A549 (cell line): Measurements from ENCODE around the gene ITPKC. TPM values are rescaled to one million over a fixed set of nuclear protein-coding genes. Genes with fewer than 3 reads are reported as not detected.

ENCODE experiments used
- ATAC-seq, 2 experiments: fragments of 200-7000 bp in 1 of 2; fragments of >200 bp in 1 of 2; cut with Nextera tagmentation in 1 of 2; cut with Tn5 transposase in 1 of 2; 3 replicates each; pipeline versions ENCODE4 v1.8.0 to v1.9.1; 2018 to 2020; ENCODE audit warnings: mild to moderate bottlenecking in 1 of 2, moderate library complexity in 1 of 2
- CTCF ChIA-PET: fragments of 300-600 bp; sonication (Branson Sonifier 250); formaldehyde crosslinking; extraction: SDS; loops from one replicate; lab custom pipeline; 2021; ENCODE audit warnings: antibody characterized with exemption, inconsistent platforms; lab: Yijun Ruan, JAX
- POLR2A ChIA-PET: fragments of 350-600 bp; formaldehyde crosslinking; extraction: SDS; loops from one replicate; lab custom pipeline; 2021; ENCODE audit warnings: antibody characterized with exemption, inconsistent platforms; lab: Yijun Ruan, JAX
- DNase-seq, 2 experiments: peaks; one replicate each; pipeline versions ENCODE4 v3.0.0 to v3.0.0-alpha.2; 2011 to 2016; ENCODE audit warnings: low read depth in 1 of 2, low spot score in 1 of 2
- FAIRE-seq: peaks from 2 replicates; lab custom pipeline; 2011; peaks lifted over from hg19 to GRCh38; lab: Jason Lieb, UNC
- H3K27ac ChIP-seq, 2 experiments: fragments of >200 bp; sonication (Bioruptor Twin); formaldehyde crosslinking; 3 replicates each; pipeline ENCODE4 v1.5.1; 2016 to 2017
- H3K4me1 ChIP-seq: fragments of >200 bp; sonication (Bioruptor Twin); formaldehyde crosslinking; 3 replicates; pipeline ENCODE4 v1.6.1; 2016
- H3K4me2 ChIP-seq: fragments of >200 bp; sonication (Bioruptor Twin); formaldehyde crosslinking; 3 replicates; pipeline ENCODE4 v1.6.1; 2016
- H3K4me3 ChIP-seq: fragments of >200 bp; sonication (Bioruptor Twin); formaldehyde crosslinking; 3 replicates; pipeline ENCODE4 v1.5.1; 2016
- H3K9me3 ChIP-seq: fragments of >200 bp; sonication (Bioruptor Twin); formaldehyde crosslinking; 3 replicates; pipeline ENCODE4 v1.6.1; 2016
- BCL3 ChIP-seq: fragments of >200 bp; sonication (Bioruptor Twin); formaldehyde crosslinking; IDR thresholded peaks from 3 replicates; pipeline ENCODE4 v1.6.1; 2016
- CBX2 ChIP-seq: fragments of 200-600 bp; sonication (generic); IDR thresholded peaks from 2 replicates; pipeline ENCODE4 v1.6.1; 2016; ENCODE audit warnings: low read depth, mild to moderate bottlenecking, borderline replicate concordance
- CBX8 ChIP-seq: fragments of 200-600 bp; sonication (generic); IDR thresholded peaks from 2 replicates; pipeline ENCODE4 v1.6.1; 2016
- CHD2 ChIP-seq: fragments of 150-350 bp; IDR thresholded peaks from 2 replicates; pipeline ENCODE4 v1.6.1; 2014; ENCODE audit warnings: low read length; ENCODE audit not compliant: partially characterized antibody
- E2F6 ChIP-seq: IDR thresholded peaks from 2 replicates; pipeline ENCODE4 v1.6.1; 2012; ENCODE audit warnings: low read depth, borderline replicate concordance
- EHF ChIP-seq: fragments of 250-450 bp; sonication (Bioruptor Pico); IDR thresholded peaks from 2 replicates; pipeline ENCODE4 v1.5.0; 2020; ENCODE audit warnings: mild to moderate bottlenecking
- EHMT2 ChIP-seq: fragments of 200-600 bp; sonication (generic); IDR thresholded peaks from 2 replicates; pipeline ENCODE4 v1.6.1; 2016; ENCODE audit warnings: antibody characterized with exemption, low read depth, mild to moderate bottlenecking, moderate library complexity
- EP300 ChIP-seq, 2 experiments: fragments of >200 bp; sonication (Bioruptor Twin); formaldehyde crosslinking; IDR thresholded peaks; 2 replicates in 1 of 2; 3 replicates in 1 of 2; pipeline ENCODE4 v1.6.1; 2016 to 2017
- ESRRA ChIP-seq: fragments of 150-350 bp; IDR thresholded peaks from 2 replicates; pipeline ENCODE4 v1.6.1; 2014; ENCODE audit warnings: mild to moderate bottlenecking, low read length, borderline replicate concordance
- FOSL2 ChIP-seq, 2 experiments: fragments of 450-650 bp in 1 of 2; fragments of >200 bp in 1 of 2; sonication (Bioruptor Twin) in 1 of 2; formaldehyde crosslinking; IDR thresholded peaks; 2 replicates each; pipeline versions ENCODE4 v1.5.0 to v1.6.1; 2016 to 2020; ENCODE audit warnings: mild to moderate bottlenecking in 1 of 2, moderate library complexity in 1 of 2
- GATA3 ChIP-seq: IDR thresholded peaks from 2 replicates; pipeline ENCODE4 v1.6.1; 2012; ENCODE audit warnings: borderline replicate concordance
- HDAC2 ChIP-seq: fragments of 200-600 bp; sonication (generic); IDR thresholded peaks from 2 replicates; pipeline ENCODE4 v1.6.1; 2016
- HEYL ChIP-seq: fragments of 250-450 bp; sonication (Bioruptor Pico); IDR thresholded peaks from 2 replicates; pipeline ENCODE4 v1.8.0; 2021; ENCODE audit warnings: mild to moderate bottlenecking, moderate library complexity
- HMGXB4 ChIP-seq: fragments of 250-450 bp; sonication (Bioruptor Pico); IDR thresholded peaks from 2 replicates; pipeline ENCODE4 v1.5.0; 2021; ENCODE audit warnings: mild to moderate bottlenecking, moderate library complexity, borderline replicate concordance
- HOXA7 ChIP-seq: fragments of 250-450 bp; sonication (Bioruptor Pico); IDR thresholded peaks from 2 replicates; pipeline ENCODE4 v1.5.0; 2020; ENCODE audit warnings: mild to moderate bottlenecking, moderate library complexity
- JUN ChIP-seq, 2 experiments: fragments of >200 bp; sonication (Bioruptor Twin); formaldehyde crosslinking; IDR thresholded peaks; 2 replicates in 1 of 2; 3 replicates in 1 of 2; pipeline ENCODE4 v1.6.1; 2016 to 2017
- JUNB ChIP-seq: fragments of >200 bp; sonication (Bioruptor Twin); formaldehyde crosslinking; IDR thresholded peaks from 2 replicates; pipeline ENCODE4 v1.6.1; 2016
- KDM1A ChIP-seq: fragments of 200-600 bp; sonication (generic); IDR thresholded peaks from 2 replicates; pipeline ENCODE4 v1.6.1; 2016; ENCODE audit warnings: low read depth, mild to moderate bottlenecking
- KDM5A ChIP-seq: fragments of 200-600 bp; sonication (generic); IDR thresholded peaks from 2 replicates; pipeline ENCODE4 v1.6.1; 2016; ENCODE audit warnings: antibody characterized with exemption, mild to moderate bottlenecking
- MAX ChIP-seq: IDR thresholded peaks from 2 replicates; pipeline ENCODE4 v1.6.1; 2012
- NFE2L2 ChIP-seq: fragments of 150-350 bp; conservative IDR thresholded peaks from 2 replicates; pipeline ENCODE4 v1.6.1; 2014; ENCODE audit warnings: low read length
- NPAS2 ChIP-seq: fragments of 250-450 bp; sonication (Bioruptor Pico); IDR thresholded peaks from 2 replicates; pipeline ENCODE4 v1.8.0; 2022; ENCODE audit warnings: mild to moderate bottlenecking, moderate library complexity, borderline replicate concordance
- NR3C1 ChIP-seq: fragments of >200 bp; sonication (Bioruptor Twin); formaldehyde crosslinking; IDR thresholded peaks from 3 replicates; pipeline ENCODE4 v1.6.1; 2017
- PHF8 ChIP-seq: fragments of 200-600 bp; sonication (generic); IDR thresholded peaks from 2 replicates; pipeline ENCODE4 v1.6.1; 2016; ENCODE audit warnings: low read depth, mild to moderate bottlenecking, antibody characterized with exemption, moderate library complexity, borderline replicate concordance
- POLR2A ChIP-seq: IDR thresholded peaks from 2 replicates; pipeline ENCODE4 v1.6.1; 2012; ENCODE audit warnings: mild to moderate bottlenecking, low read length
- POLR2AphosphoS2 ChIP-seq: conservative IDR thresholded peaks from 2 replicates; pipeline ENCODE4 v1.6.1; 2012; ENCODE audit warnings: low read length, improper control_type of control experiment, inconsistent platforms
- RAD21 ChIP-seq, 2 experiments: fragments of >200 bp in 1 of 2; sonication (Bioruptor Twin) in 1 of 2; formaldehyde crosslinking in 1 of 2; IDR thresholded peaks in 1 of 2; conservative IDR thresholded peaks in 1 of 2; 2 replicates in 1 of 2; 3 replicates in 1 of 2; pipeline ENCODE4 v1.6.1; 2012 to 2018; ENCODE audit warnings: inconsistent platforms in 1 of 2
- RCOR1 ChIP-seq: fragments of 150-350 bp; IDR thresholded peaks from 2 replicates; pipeline ENCODE4 v1.6.1; 2014; ENCODE audit warnings: antibody characterized with exemption, low read length, low read depth
- TFCP2L1 ChIP-seq: fragments of 250-450 bp; sonication (Bioruptor Pico); IDR thresholded peaks from 2 replicates; pipeline ENCODE4 v1.5.0; 2021; ENCODE audit warnings: mild to moderate bottlenecking
- TP53 ChIP-seq: fragments of 250-450 bp; sonication (Bioruptor Pico); IDR thresholded peaks from 2 replicates; pipeline ENCODE4 v1.5.0; 2021; ENCODE audit warnings: mild to moderate bottlenecking, moderate library complexity
- ZFP36 ChIP-seq: fragments of 450-650 bp; IDR thresholded peaks from 2 replicates; pipeline ENCODE4 v1.6.1; 2014; ENCODE audit warnings: borderline replicate concordance; ENCODE audit not compliant: partially characterized antibody
- ZSCAN20 ChIP-seq: fragments of 250-450 bp; sonication (Bioruptor Pico); IDR thresholded peaks from 2 replicates; pipeline ENCODE4 v1.8.0; 2022; ENCODE audit warnings: mild to moderate bottlenecking, moderate library complexity
- WGBS: methylation state at CpG from one replicate; pipeline ENCODE4 v1.1.6; 2017; ENCODE audit errors: missing lambda C conversion rate; 5-methylcytosine and 5-hydroxymethylcytosine counted together
- polyA plus RNA-seq, 4 experiments: library from polyadenylated mRNA; depleted of rRNA in 3 of 4; stranded (reverse); fragments of >200 nt; fragmentation: RNase III in 1 of 4; extraction: RNeasy Plus Mini Kit Qiagen cat#74134 plus additional on column Dnase treatment in 1 of 4; gene quantifications; 2 replicates in 3 of 4; 3 replicates in 1 of 4; pipeline ENCODE4 v1.2.3, GENCODE V29; 2011 to 2017

Gene ITPKC
- polyA plus RNA-seq, 2 of the 4 experiments (the other 2 are of a cell fraction): 6.5 to 7.9 TPM

- TF ChIP-seq TFCP2L1 (CRISPR knock-in tag) (no peak), KDM5A (no peak), E2F6 (no peak), GATA3 (no peak), ZSCAN20 (CRISPR knock-in tag) (no peak), POLR2AphosphoS2 (no peak), CHD2 (no peak), JUN (IDR thresholded peaks at IDR 0.05) (peak in 1 of 2 experiments; percentile 8; a peak in 1 of 5 replicates), HOXA7 (CRISPR knock-in tag) (no peak), NPAS2 (CRISPR knock-in tag) (no peak), HEYL (CRISPR knock-in tag) (no peak), CBX8 (no peak), RAD21 (conservative IDR thresholded peaks at IDR 0.05 in 1 of 2, IDR thresholded peaks at IDR 0.05 in 1 of 2) (no peak), BCL3 (no peak), KDM1A (peak; percentile 96), CBX2 (no peak), NFE2L2 (no peak), HDAC2 (0 out of 2 replicates have a peak, but pooled peaks have one; percentile 47), PHF8 (no peak)
Measured at GRCh38 chr19:40776932-40777644, 60.2 kb downstream of the ITPKC start (continued).

GRCh38 chr19:40777645-40777936 lies 60.7 kb downstream of the ITPKC start:
- no peaks in the 10 kb centered on the region for H3K9me3 ChIP-seq
- WGBS: 2% methylated on average over 10 of the region's 10 CpGs
- FAIRE-seq (no peak), DNase-seq (no peak)
- TF ChIP-seq RCOR1: no peak
- TF ChIP-seq GATA3: no peak
- TF ChIP-seq ESRRA: no peak
- no peak for TF ChIP-seq FOSL2 (IDR thresholded peaks at IDR 0.05)
- TF ChIP-seq FOSL2 (CRISPR knock-in tag; IDR thresholded peaks at IDR 0.05): no peak
- no peak for TF ChIP-seq MAX
- no peak for TF ChIP-seq TP53 (CRISPR knock-in tag)
- no peak for TF ChIP-seq NR3C1
- no peak for TF ChIP-seq CHD2
- TF ChIP-seq POLR2A: no peak
- TF ChIP-seq HMGXB4 (CRISPR knock-in tag): no peak
- no peak for TF ChIP-seq JUNB
- no peak for TF ChIP-seq EP300 (IDR thresholded peaks at IDR 0.05)
- TF ChIP-seq EHMT2: no peak
- TF ChIP-seq JUN (IDR thresholded peaks at IDR 0.05): no peak; a peak in 3 of 5 replicates
- TF ChIP-seq EHF (CRISPR knock-in tag): no peak
- no peak for TF ChIP-seq CBX2
- TF ChIP-seq ZFP36: no peak
- TF ChIP-seq KDM1A: no peak
- no peak for TF ChIP-seq ZSCAN20 (CRISPR knock-in tag)
- TF ChIP-seq, all 56 proteins: peak for 0
- Histone ChIP-seq H3K4me1 (peaks cover 14% of the 10 kb centered on the region), H3K4me3 (peak overlapping the region; percentile 52), H3K27ac (peak overlapping the region; percentile 82 to 87), H3K4me2 (peak overlapping the region; percentile 75)
- ATAC-seq: no peak
- ChIA-PET CTCF (interaction anchor here (0.6 to 6.5 kb wide), 16 partner anchors 11 to 702 kb away, joined by 3 to 65 read pairs (median 4); partner anchors contain the start of gene EGLN2), POLR2A (interaction anchor here (0.5 to 3.1 kb wide), 42 partner anchors 9 to 1614 kb away, joined by 3 to 94 read pairs (median 6); partner anchors contain the start of genes ACTMAP, B9D2, BLVRB and COQ8B)
